Thyroid gland (tissue), 4 donors: Measurements from ENCODE around the gene C1orf159. TPM values are rescaled to one million over a fixed set of nuclear protein-coding genes. Genes with fewer than 3 reads are reported as not detected.

Experiments
- DNase-seq, 2 donors: peaks; one replicate each; pipeline ENCODE4 v3.0.0-alpha.2; 2019
- H3K27ac ChIP-seq, 3 donors: fragments of 200-600 bp; sonication (generic); 1 replicate in 2 of 3; 2 replicates in 1 of 3; pipeline ENCODE4 v1.5.1; 2016 to 2019; ENCODE audit warnings: mild to moderate bottlenecking in 1 of 3, moderate library complexity in 1 of 3
- H3K27me3 ChIP-seq: fragments of 200-600 bp; sonication (generic); one replicate; pipeline ENCODE4 v1.5.1; 2019
- H3K36me3 ChIP-seq, 2 donors: fragments of 200-600 bp; sonication (generic); one replicate each; pipeline ENCODE4 v1.5.1; 2016 to 2019
- H3K4me1 ChIP-seq, 2 donors: fragments of 200-600 bp; sonication (generic); one replicate each; pipeline ENCODE4 v1.5.1; 2017 to 2019
- H3K4me3 ChIP-seq, 3 donors: fragments of 200-600 bp; sonication (generic); replicated peaks in 1 of 3; 1 replicate in 2 of 3; 2 replicates in 1 of 3; pipeline ENCODE4 v1.5.1; 2016; ENCODE audit warnings: mild to moderate bottlenecking in 1 of 3
- H3K9me3 ChIP-seq: fragments of 200-600 bp; sonication (generic); one replicate; pipeline ENCODE4 v1.5.1; 2017
- CTCF ChIP-seq, 6 experiments: fragments of 200-600 bp in 3 of 6; fragments of 450-650 bp in 3 of 6; sonication (generic) in 3 of 6; IDR thresholded peaks; one replicate each; pipeline ENCODE4 v1.5.1; 2016 to 2019; ENCODE audit warnings: antibody characterized with exemption in 6 of 6, mild to moderate bottlenecking in 2 of 6, inconsistent platforms in 1 of 6, moderate library complexity in 1 of 6
- POLR2A ChIP-seq, 2 donors: fragments of 450-650 bp; IDR thresholded peaks; one replicate each; pipeline ENCODE4 v1.6.1; 2017; ENCODE audit warnings: antibody characterized with exemption in 2 of 2, mild to moderate bottlenecking in 2 of 2, moderate library complexity in 1 of 2
- WGBS, 2 donors: methylation state at CpG; one replicate each; pipeline ENCODE4 v1.1.5; 2017; 5-methylcytosine and 5-hydroxymethylcytosine counted together
- intact Hi-C: fragments of 100-400 bp; cut with DNase I; formaldehyde crosslinking; loops from one replicate; pipeline ENCODE4 v1.15.1; 2023
- total RNA-seq, 4 donors: library from RNA; depleted of rRNA; stranded (reverse); fragments of >200 nt; gene quantifications; one replicate each; pipeline ENCODE4 v1.2.3, GENCODE V29; 2016

Gene C1orf159
- total RNA-seq, 4 donors from 2014 or later: 10.3 to 27.6 (median 19.6) TPM

DNA sequence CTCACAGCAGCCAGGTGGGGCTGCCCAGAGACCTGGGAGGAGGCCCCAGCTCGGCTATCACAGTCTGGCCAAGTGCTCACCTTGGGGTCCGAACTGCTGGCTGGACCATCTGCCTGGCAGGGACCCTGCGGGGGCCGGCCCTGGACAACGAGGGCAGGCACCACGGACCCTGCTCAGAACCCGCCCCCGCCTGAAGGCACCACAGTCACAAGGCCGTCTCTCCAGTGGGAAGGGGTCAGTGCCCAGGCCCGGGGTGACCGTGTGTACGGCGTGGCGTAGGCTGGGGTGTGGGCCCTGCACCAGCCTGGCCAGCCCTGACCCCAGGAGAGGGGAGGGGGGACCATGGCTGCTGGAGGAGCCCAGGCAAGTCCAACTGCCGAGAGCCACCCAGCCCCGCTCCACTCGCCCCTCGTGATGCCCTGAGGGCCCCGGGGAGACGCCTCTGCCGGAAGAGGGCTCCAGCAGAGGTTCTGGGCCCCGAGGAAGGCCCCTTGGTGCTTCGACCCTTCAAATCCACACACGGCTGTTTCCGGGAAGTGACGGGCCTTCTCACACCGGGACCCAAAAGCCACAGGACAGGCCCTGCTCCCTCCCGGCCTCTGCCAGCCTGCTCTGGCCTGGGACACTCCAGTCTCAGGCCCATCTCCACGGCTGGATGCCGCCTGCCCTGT lies 30.6 kb downstream of the C1orf159 start:
- Histone ChIP-seq H3K27ac (no peak overlapping the region), H3K36me3 (no peaks in the 10 kb centered on the region), H3K27me3 (no peaks in the 10 kb centered on the region), H3K4me1 (peaks cover 1 to 2% of the 10 kb centered on the region in 2 donors), H3K9me3 (no peaks in the 10 kb centered on the region), H3K4me3 (no peak overlapping the region)
- no peak for DNase-seq
- WGBS, 2 donors: 96% methylated on average over 5 to 17 of the region's 30 CpGs
- TF ChIP-seq POLR2A (IDR thresholded peaks at IDR 0.05) (no peak), CTCF (IDR thresholded peaks at IDR 0.05) (no peak)
- intact Hi-C loops: no loop called here

DNA sequence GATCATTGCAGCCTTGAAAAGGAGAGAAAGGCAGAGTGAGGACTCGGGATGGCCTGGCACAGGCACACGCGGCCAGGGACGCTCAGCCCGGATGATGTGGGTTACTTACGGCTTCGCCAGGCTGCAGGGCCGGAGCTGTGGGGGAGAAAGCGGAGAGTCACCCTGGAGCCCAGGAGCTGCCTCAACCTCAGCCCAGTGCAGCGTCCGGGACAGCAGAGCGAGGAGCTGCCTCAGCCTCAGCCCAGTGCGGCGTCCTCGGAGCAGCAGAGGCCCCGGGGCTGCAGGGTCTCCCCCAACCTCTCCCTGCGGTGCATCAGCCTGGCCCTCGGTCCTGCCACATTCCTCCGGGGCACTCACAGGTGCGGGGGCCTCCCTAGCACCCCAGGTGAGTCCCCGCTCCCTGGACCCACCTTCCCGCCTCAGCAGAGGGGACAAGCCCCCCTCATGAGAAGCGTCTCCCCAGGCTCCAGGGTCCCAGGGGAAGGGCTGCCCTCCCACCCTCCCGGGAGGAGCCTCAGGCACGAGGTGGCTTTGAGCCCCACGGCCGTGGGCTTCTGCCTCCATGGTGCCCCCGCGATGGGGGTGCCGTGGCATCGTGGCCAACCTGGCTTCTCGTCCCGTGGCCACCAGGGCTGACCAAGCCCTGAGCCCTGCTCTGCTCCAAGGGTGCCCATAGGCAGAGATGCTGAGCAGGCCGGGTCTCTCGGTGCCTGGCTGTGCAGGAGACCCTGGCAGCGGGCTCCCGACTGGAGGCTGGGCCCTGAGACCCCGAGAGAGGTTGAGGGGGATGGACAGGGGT lies 31.3 kb downstream of the C1orf159 start:
- WGBS, 2 donors: 95 to 97% methylated on average over 19 to 33 of the region's 38 CpGs
- no peaks in the 10 kb centered on the region for H3K9me3 ChIP-seq
- intact Hi-C loops: no loop called here
- TF ChIP-seq CTCF (IDR thresholded peaks at IDR 0.05) (no peak), POLR2A (IDR thresholded peaks at IDR 0.05) (no peak)
- H3K4me1 ChIP-seq: peaks cover 7 to 9% of the 10 kb centered on the region in 2 donors
- H3K36me3 ChIP-seq: no peaks in the 10 kb centered on the region
- no peak overlapping the region for H3K4me3 ChIP-seq
- H3K27me3 ChIP-seq: no peaks in the 10 kb centered on the region
- DNase-seq: no peak
- no peak overlapping the region for H3K27ac ChIP-seq

- intact Hi-C loops: no loop called here
These were observed 32.2 kb downstream of the C1orf159 start for GRCh38 chr1:1083416-1084371.

GRCh38 chr1:1082776-1083415 lies 33.0 kb downstream of the C1orf159 start:
- WGBS, 2 donors: 95 to 96% methylated on average over 12 to 38 of the region's 40 CpGs
- no peak overlapping the region for H3K4me3 ChIP-seq
- peaks cover 7 to 14% of the 10 kb centered on the region in 2 donors for H3K4me1 ChIP-seq
- no peaks in the 10 kb centered on the region for H3K27me3 ChIP-seq
- intact Hi-C loops: no loop called here
- DNase-seq: peak in 1 of 2 donors; percentile 3
- no peaks in the 10 kb centered on the region for H3K36me3 ChIP-seq
- no peak for TF ChIP-seq POLR2A (IDR thresholded peaks at IDR 0.05)
- TF ChIP-seq CTCF (IDR thresholded peaks at IDR 0.05): no peak
- no peak overlapping the region for H3K27ac ChIP-seq
- no peaks in the 10 kb centered on the region for H3K9me3 ChIP-seq

More at GRCh38 chr1:1083416-1084371, 32.2 kb downstream of the C1orf159 start:
- peaks cover 7 to 14% of the 10 kb centered on the region in 2 donors for H3K4me1 ChIP-seq
- H3K27ac ChIP-seq: no peak overlapping the region
- no peak overlapping the region for H3K4me3 ChIP-seq
- WGBS, 2 donors: 92 to 93% methylated on average over 41 to 43 of the region's 43 CpGs
- TF ChIP-seq POLR2A (IDR thresholded peaks at IDR 0.05): no peak
- TF ChIP-seq CTCF (IDR thresholded peaks at IDR 0.05): no peak
- no peak for DNase-seq
- H3K27me3 ChIP-seq: no peaks in the 10 kb centered on the region
- no peaks in the 10 kb centered on the region for H3K36me3 ChIP-seq
- H3K9me3 ChIP-seq: no peaks in the 10 kb centered on the region
